ENCODE results near the gene RGS1.

GRCh38 chr1:192601143-192601542 lies 25.6 kb downstream of the RGS1 start:
- no peak for TF ChIP-seq EZH2 (IDR thresholded peaks at IDR 0.05; ENCODE audit: low read depth, unreplicated experiment)
- TF ChIP-seq CTCF (conservative IDR thresholded peaks at IDR 0.05; ENCODE audit: low read depth in 2 of 2) = no peak
- TF ChIP-seq EZH2phosphoT487 (IDR thresholded peaks at IDR 0.05; ENCODE audit: unreplicated experiment) = no peak
- TF ChIP-seq ETS1 (IDR thresholded peaks at IDR 0.05) = no peak
- no peak for TF ChIP-seq POLR2AphosphoS5 (IDR thresholded peaks at IDR 0.05; ENCODE audit: low read depth)
- TF ChIP-seq CREB1 (CRISPR knock-in tag; IDR thresholded peaks at IDR 0.05; ENCODE audit: low read depth) = no peak
